ENCODE data around the gene MACC1. TPM values are rescaled to one million over a fixed set of nuclear protein-coding genes. Genes with fewer than 3 reads are reported as not detected.

The MACC1 gene
- total RNA-seq, 1 donor from 2014 or later = 6.9 TPM

GRCh38 chr7:20229646-20230500 lies 12.7 kb upstream of the MACC1 start:
- DNase-seq (ENCODE audit: extremely low spot score in 2 of 2) = no peak
- Histone ChIP-seq H3K4me3 (no peak overlapping the region), H3K36me3 (no peaks in the 10 kb centered on the region), H3K27me3 (no peaks in the 10 kb centered on the region), H3K4me1 (peaks cover 7% of the 10 kb centered on the region), H3K27ac (peak overlapping the region; percentile 46), H3K9me3 (no peaks in the 10 kb centered on the region)
- intact Hi-C loops (cut with DNase I) = no loop called here
- TF ChIP-seq POLR2AphosphoS5 (IDR thresholded peaks at IDR 0.05; ENCODE audit: insufficient read depth in 1 of 2, low read depth in 1 of 2) (peak; percentile 10 to 40), CTCF (IDR thresholded peaks at IDR 0.05) (no peak), POLR2A (IDR thresholded peaks at IDR 0.05) (no peak)

- Histone ChIP-seq H3K4me3 (no peak overlapping the region), H3K9me3 (no peaks in the 10 kb centered on the region)
- intact Hi-C loops (cut with DNase I) = no loop called here
Measured at GRCh38 chr7:20229081-20229480, 11.9 kb upstream of the MACC1 start.

DNA sequence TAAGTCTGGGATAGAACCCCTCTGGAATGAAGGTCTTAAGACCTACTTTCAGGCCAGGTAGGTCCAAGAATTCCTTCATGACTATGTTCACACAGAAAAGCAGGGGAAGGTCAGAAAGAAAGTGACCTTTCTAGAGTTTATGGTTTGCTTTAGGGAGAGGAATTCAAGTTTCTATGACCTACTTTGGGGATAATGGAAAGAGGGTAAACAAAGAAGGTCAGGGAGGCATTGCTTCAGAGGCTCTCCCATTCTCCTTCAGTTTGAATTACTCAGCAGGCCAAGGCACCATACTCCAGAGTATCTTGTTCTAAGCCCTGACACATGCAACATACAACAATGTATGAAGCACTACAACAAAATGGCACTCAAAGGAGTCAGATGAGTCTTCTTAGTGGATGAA lies 11.5 kb upstream of the MACC1 start:
- peaks cover 7% of the 10 kb centered on the region for H3K4me1 ChIP-seq
- TF ChIP-seq CTCF (IDR thresholded peaks at IDR 0.05) (no peak), POLR2AphosphoS5 (IDR thresholded peaks at IDR 0.05; ENCODE audit: insufficient read depth in 1 of 2, low read depth in 1 of 2) (no peak), POLR2A (IDR thresholded peaks at IDR 0.05) (no peak)
- H3K27ac ChIP-seq = no peak overlapping the region
- intact Hi-C loops (cut with DNase I) = no loop called here
- H3K36me3 ChIP-seq = no peaks in the 10 kb centered on the region
- no peak for DNase-seq (ENCODE audit: extremely low spot score in 2 of 2)
- H3K4me3 ChIP-seq = no peak overlapping the region
- H3K27me3 ChIP-seq = no peaks in the 10 kb centered on the region
- no peaks in the 10 kb centered on the region for H3K9me3 ChIP-seq

More at GRCh38 chr7:20229081-20229480, 11.9 kb upstream of the MACC1 start:
- no peak for DNase-seq (ENCODE audit: extremely low spot score in 2 of 2)
- Histone ChIP-seq H3K4me1 (peaks cover 7% of the 10 kb centered on the region), H3K36me3 (no peaks in the 10 kb centered on the region), H3K27me3 (no peaks in the 10 kb centered on the region), H3K27ac (no peak overlapping the region)
- TF ChIP-seq POLR2AphosphoS5 (IDR thresholded peaks at IDR 0.05; ENCODE audit: insufficient read depth in 1 of 2, low read depth in 1 of 2) = no peak
- no peak for TF ChIP-seq CTCF (IDR thresholded peaks at IDR 0.05)
- no peak for TF ChIP-seq POLR2A (IDR thresholded peaks at IDR 0.05)

- no peaks in the 10 kb centered on the region for H3K9me3 ChIP-seq
- H3K27ac ChIP-seq = no peak overlapping the region
- H3K4me1 ChIP-seq = peaks cover 7% of the 10 kb centered on the region
- intact Hi-C loops (cut with DNase I) = no loop called here
- no peaks in the 10 kb centered on the region for H3K36me3 ChIP-seq
- H3K27me3 ChIP-seq = no peaks in the 10 kb centered on the region
- H3K4me3 ChIP-seq = no peak overlapping the region
- TF ChIP-seq POLR2AphosphoS5 (IDR thresholded peaks at IDR 0.05; ENCODE audit: insufficient read depth in 1 of 2, low read depth in 1 of 2) (no peak), CTCF (IDR thresholded peaks at IDR 0.05) (no peak), POLR2A (IDR thresholded peaks at IDR 0.05) (no peak)
- DNase-seq (ENCODE audit: extremely low spot score in 2 of 2) = no peak
Measured at GRCh38 chr7:20227291-20227795, 10.2 kb upstream of the MACC1 start.

DNA sequence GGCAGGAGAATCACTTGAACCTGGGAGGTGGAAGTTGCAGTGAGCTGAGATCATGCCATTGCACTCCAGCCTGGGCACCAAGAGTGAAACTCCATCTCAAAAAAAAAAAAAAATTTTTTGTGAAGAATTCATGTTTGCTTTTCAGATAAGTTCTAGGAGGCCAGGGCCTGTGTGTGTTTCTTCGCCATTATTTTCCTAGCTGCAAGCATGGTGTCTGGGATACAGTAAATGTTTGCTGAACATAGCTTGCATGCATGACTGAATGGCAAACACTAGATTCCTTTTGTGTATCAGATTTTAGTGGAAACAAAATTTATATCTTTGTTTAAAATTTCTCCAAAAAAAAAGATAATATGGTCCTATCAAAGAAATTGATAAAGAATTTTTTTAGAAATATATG lies 9.7 kb upstream of the MACC1 start:
- Histone ChIP-seq H3K4me3 (no peak overlapping the region), H3K4me1 (peaks cover 7% of the 10 kb centered on the region), H3K36me3 (no peaks in the 10 kb centered on the region), H3K9me3 (no peaks in the 10 kb centered on the region), H3K27me3 (no peaks in the 10 kb centered on the region), H3K27ac (no peak overlapping the region)
- intact Hi-C loops (cut with DNase I) = no loop called here
- no peak for TF ChIP-seq POLR2AphosphoS5 (IDR thresholded peaks at IDR 0.05; ENCODE audit: insufficient read depth in 1 of 2, low read depth in 1 of 2)
- TF ChIP-seq POLR2A (IDR thresholded peaks at IDR 0.05) = no peak
- TF ChIP-seq CTCF (IDR thresholded peaks at IDR 0.05) = no peak
- DNase-seq (ENCODE audit: extremely low spot score in 2 of 2) = no peak

Data from vagina (tissue), 2 donors.